ENCODE results near the gene ANKRD66. TPM values are rescaled to one million over a fixed set of nuclear protein-coding genes. Genes with fewer than 3 reads are reported as not detected.

The ANKRD66 gene
- polyA plus RNA-seq (2011; rRNA removed) (not detected in 2 replicates), polyA plus RNA-seq (2017; fragmentation: RNase III; extraction: RNeasy Plus Mini Kit Qiagen cat#74134 plus additional on column Dnase treatment) (not detected in 3 replicates), polyA minus RNA-seq (2011; rRNA and poly(A)+ RNA removed) (not detected in 2 replicates)
- polyA plus RNA-seq (2012; cell fraction: cytosol; rRNA removed): not detected in 2 replicates
- not detected in 2 replicates for polyA plus RNA-seq (2012; cell fraction: nucleus; rRNA removed)

- ATAC-seq (no peak), FAIRE-seq (no peak), DNase-seq (ENCODE audit: low read depth in 1 of 2, low spot score in 1 of 2) (no peak)
- H3K4me1 ChIP-seq: no peaks in the 10 kb centered on the region
- no peak within 1 kb of the TSS for H3K4me2 ChIP-seq
- POLR2A ChIA-PET: no interaction called here
- H3K9me3 ChIP-seq: no peaks in the 10 kb centered on the region
- no peak for TF ChIP-seq HEYL (CRISPR knock-in tag; IDR thresholded peaks at IDR 0.05)
- TF ChIP-seq RARB (CRISPR knock-in tag; IDR thresholded peaks at IDR 0.05): no peak
- TF ChIP-seq HOXB5 (CRISPR knock-in tag; IDR thresholded peaks at IDR 0.05): no peak
- CTCF ChIA-PET: interaction anchor here (1.0 kb wide), 1 partner anchor 13 kb away, joined by 3 read pairs; no protein-coding TSS in a partner anchor
- no peak within 1 kb of the TSS for H3K4me3 ChIP-seq
- H3K27ac ChIP-seq: no peak within 1 kb of the TSS
- 0% methylated on average over 1 of the region's 1 CpG for WGBS (ENCODE audit: missing lambda C conversion rate)
These were observed at the start of gene ANKRD66 for GRCh38 chr6:46746696-46747095. Gene ANKRD66 (plus strand): TSS chr6:46746933. CDS start chr6:46751949, 5,016 bp downstream.

- ChIA-PET POLR2A (no interaction called here), CTCF (no interaction called here)
- DNase-seq (ENCODE audit: low read depth in 1 of 2, low spot score in 1 of 2): no peak
- H3K4me1 ChIP-seq: no peaks in the 10 kb centered on the region
- FAIRE-seq: no peak
- H3K4me2 ChIP-seq: no peak overlapping the region
- no peaks in the 10 kb centered on the region for H3K9me3 ChIP-seq
- no peak for ATAC-seq
- no peak overlapping the region for H3K27ac ChIP-seq
- TF ChIP-seq GATA3 (IDR thresholded peaks at IDR 0.05; ENCODE audit: borderline replicate concordance) (no peak), SMC3 (IDR thresholded peaks at IDR 0.05) (no peak), ZFP36 (IDR thresholded peaks at IDR 0.05; ENCODE audit: borderline replicate concordance, partially characterized antibody) (no peak)
- no peak overlapping the region for H3K4me3 ChIP-seq
- WGBS (ENCODE audit: missing lambda C conversion rate): 6% methylated on average over 1 of the region's 1 CpG
These were observed 46.8 kb upstream of the ANKRD66 start for GRCh38 chr6:46699970-46700369.

DNA sequence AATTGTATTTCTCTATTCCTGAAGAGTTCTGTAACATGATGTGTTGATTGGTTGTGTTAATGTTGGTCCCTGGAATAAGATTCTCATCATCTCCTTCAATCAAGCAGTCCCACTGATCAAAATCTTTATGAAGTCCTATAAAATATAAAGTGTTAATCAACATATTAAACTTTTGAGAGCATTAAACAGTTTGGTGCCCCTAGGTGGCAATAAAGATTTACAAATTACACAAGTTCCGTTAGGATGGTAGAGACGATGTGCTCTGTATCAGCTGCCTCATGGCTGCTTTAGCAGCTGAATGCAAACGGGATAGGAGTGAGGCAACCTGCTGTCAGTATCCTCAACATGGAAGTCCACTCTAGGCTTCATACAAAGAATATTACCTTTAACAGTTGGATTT is 42.2 kb upstream of the ANKRD66 start:
- 0 out of 6 replicates have a peak, but pooled peaks of 1 of the 2 experiments have one; percentile 42 for ATAC-seq
- no peak overlapping the region for H3K27ac ChIP-seq
- WGBS (ENCODE audit: missing lambda C conversion rate): 0% methylated on average over 3 of the region's 3 CpGs
- H3K9me3 ChIP-seq: no peaks in the 10 kb centered on the region
- ChIA-PET POLR2A (no interaction called here), CTCF (interaction anchor here (0.7 kb wide), 1 partner anchor 92 kb away, joined by 3 read pairs; no protein-coding TSS in a partner anchor)
- FAIRE-seq: no peak
- no peaks in the 10 kb centered on the region for H3K4me1 ChIP-seq
- H3K4me3 ChIP-seq: no peak overlapping the region
- H3K4me2 ChIP-seq: no peak overlapping the region
- TF ChIP-seq TP53 (CRISPR knock-in tag; IDR thresholded peaks at IDR 0.05): no peak
- TF ChIP-seq RAD21 (conservative IDR thresholded peaks at IDR 0.05 in 1 of 2, IDR thresholded peaks at IDR 0.05 in 1 of 2): peak; percentile 19 to 25; a peak in 1 of 5 replicates
- DNase-seq (ENCODE audit: low read depth in 1 of 2, low spot score in 1 of 2): peak in 1 of 2 experiments; percentile 37

GRCh38 chr6:46706464-46706863 is 40.3 kb upstream of the ANKRD66 start:
- Histone ChIP-seq H3K4me1 (no peaks in the 10 kb centered on the region), H3K4me3 (no peak overlapping the region), H3K27ac (no peak overlapping the region), H3K4me2 (no peak overlapping the region), H3K9me3 (no peaks in the 10 kb centered on the region)
- ATAC-seq: no peak
- TF ChIP-seq, protein P1, sequence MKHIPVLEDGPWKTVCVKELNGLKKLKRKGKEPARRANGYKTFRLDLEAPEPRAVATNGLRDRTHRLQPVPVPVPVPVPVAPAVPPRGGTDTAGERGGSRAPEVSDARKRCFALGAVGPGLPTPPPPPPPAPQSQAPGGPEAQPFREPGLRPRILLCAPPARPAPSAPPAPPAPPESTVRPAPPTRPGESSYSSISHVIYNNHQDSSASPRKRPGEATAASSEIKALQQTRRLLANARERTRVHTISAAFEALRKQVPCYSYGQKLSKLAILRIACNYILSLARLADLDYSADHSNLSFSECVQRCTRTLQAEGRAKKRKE (CRISPR knock-in tag; IDR thresholded peaks at IDR 0.05; ENCODE audit: low read depth): no peak
- no peak for TF ChIP-seq ZFP36 (IDR thresholded peaks at IDR 0.05; ENCODE audit: borderline replicate concordance, partially characterized antibody)
- no peak for TF ChIP-seq KDM5A (IDR thresholded peaks at IDR 0.05)
- no peak for TF ChIP-seq CBX2 (IDR thresholded peaks at IDR 0.05; ENCODE audit: borderline replicate concordance, low read depth)
- TF ChIP-seq MAFK (IDR thresholded peaks at IDR 0.05; ENCODE audit: partially characterized antibody): no peak
- no peak for TF ChIP-seq NFE2L2 (conservative IDR thresholded peaks at IDR 0.05; ENCODE audit: low read length)
- TF ChIP-seq, protein P2, sequence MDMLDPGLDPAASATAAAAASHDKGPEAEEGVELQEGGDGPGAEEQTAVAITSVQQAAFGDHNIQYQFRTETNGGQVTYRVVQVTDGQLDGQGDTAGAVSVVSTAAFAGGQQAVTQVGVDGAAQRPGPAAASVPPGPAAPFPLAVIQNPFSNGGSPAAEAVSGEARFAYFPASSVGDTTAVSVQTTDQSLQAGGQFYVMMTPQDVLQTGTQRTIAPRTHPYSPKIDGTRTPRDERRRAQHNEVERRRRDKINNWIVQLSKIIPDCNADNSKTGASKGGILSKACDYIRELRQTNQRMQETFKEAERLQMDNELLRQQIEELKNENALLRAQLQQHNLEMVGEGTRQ (IDR thresholded peaks at IDR 0.05): no peak
- no peak for TF ChIP-seq RARB (CRISPR knock-in tag; IDR thresholded peaks at IDR 0.05)
- no peak for TF ChIP-seq SREBF2 (IDR thresholded peaks at IDR 0.05)
- no peak for TF ChIP-seq MAZ (IDR thresholded peaks at IDR 0.05; ENCODE audit: borderline replicate concordance, low read depth, low read length)
- no peak for TF ChIP-seq HOXB13 (CRISPR knock-in tag; IDR thresholded peaks at IDR 0.05; ENCODE audit: low read depth)
- TF ChIP-seq, protein P3, sequence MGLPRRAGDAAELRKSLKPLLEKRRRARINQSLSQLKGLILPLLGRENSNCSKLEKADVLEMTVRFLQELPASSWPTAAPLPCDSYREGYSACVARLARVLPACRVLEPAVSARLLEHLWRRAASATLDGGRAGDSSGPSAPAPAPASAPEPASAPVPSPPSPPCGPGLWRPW (IDR thresholded peaks at IDR 0.05): no peak
- TF ChIP-seq, protein P4, sequence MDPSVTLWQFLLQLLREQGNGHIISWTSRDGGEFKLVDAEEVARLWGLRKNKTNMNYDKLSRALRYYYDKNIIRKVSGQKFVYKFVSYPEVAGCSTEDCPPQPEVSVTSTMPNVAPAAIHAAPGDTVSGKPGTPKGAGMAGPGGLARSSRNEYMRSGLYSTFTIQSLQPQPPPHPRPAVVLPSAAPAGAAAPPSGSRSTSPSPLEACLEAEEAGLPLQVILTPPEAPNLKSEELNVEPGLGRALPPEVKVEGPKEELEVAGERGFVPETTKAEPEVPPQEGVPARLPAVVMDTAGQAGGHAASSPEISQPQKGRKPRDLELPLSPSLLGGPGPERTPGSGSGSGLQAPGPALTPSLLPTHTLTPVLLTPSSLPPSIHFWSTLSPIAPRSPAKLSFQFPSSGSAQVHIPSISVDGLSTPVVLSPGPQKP (IDR thresholded peaks at IDR 0.05; ENCODE audit: low read depth, low read length): no peak
- TF ChIP-seq FOSB (CRISPR knock-in tag; IDR thresholded peaks at IDR 0.05): no peak
- ChIA-PET POLR2A (no interaction called here), CTCF (interaction anchor here (1.0 kb wide), 1 partner anchor 9 kb away, joined by 3 read pairs; no protein-coding TSS in a partner anchor)
- FAIRE-seq: no peak
- no peak for DNase-seq (ENCODE audit: low read depth in 1 of 2, low spot score in 1 of 2)
- 31% methylated on average over 2 of the region's 2 CpGs for WGBS (ENCODE audit: missing lambda C conversion rate)
